Endothelial cell of umbilical vein (primary cell): ENCODE measurements around the gene CFAP20DC. TPM values are rescaled to one million over a fixed set of nuclear protein-coding genes. Genes with fewer than 3 reads are reported as not detected.

Experiments used
- BruUV-seq: library from RNA; stranded (reverse); fragments of 400-500 nt; replicated peaks from 2 replicates; lab custom pipeline; 2021; lab: Mats Ljungman, UMichigan
- CTCF ChIA-PET: fragments of 300-600, 350-600 bp; sonication (Branson Sonifier 250); formaldehyde crosslinking; loops from one replicate; lab custom pipeline; 2021; ENCODE audit warnings: antibody characterized with exemption, inconsistent platforms; lab: Charles Lee
- POLR2A ChIA-PET: fragments of 300-600, 350-600 bp; sonication (Branson Sonifier 250); formaldehyde crosslinking; loops from one replicate; lab custom pipeline; 2021; ENCODE audit warnings: antibody characterized with exemption, inconsistent platforms; lab: Charles Lee
- DNase-seq: peaks from one replicate; pipeline ENCODE4 v3.0.0-alpha.2; 2011; ENCODE audit warnings: low read depth, low spot score
- FAIRE-seq: peaks from 2 replicates; lab custom pipeline; 2011; peaks lifted over from hg19 to GRCh38; lab: Jason Lieb, UNC
- H2AFZ ChIP-seq: 2 replicates; pipeline ENCODE4 v1.6.0; 2012; ENCODE audit warnings: low read depth, low read length, control low read depth, inconsistent platforms
- H3K27ac ChIP-seq: 2 replicates; pipeline ENCODE4 v1.5.1; 2011; ENCODE audit warnings: low read depth, mild to moderate bottlenecking, control low read depth, low read length, moderate library complexity; ENCODE audit not compliant: insufficient read depth
- H3K27me3 ChIP-seq, 2 experiments: 2 replicates each; pipeline versions ENCODE4 v1.6.0 to v1.6.1; 2011; ENCODE audit warnings: low read length in 2 of 2, mixed read lengths in 1 of 2; ENCODE audit not compliant: control insufficient read depth in 2 of 2, insufficient read depth in 2 of 2
- H3K36me3 ChIP-seq, 2 experiments: 2 replicates in 1 of 2; 3 replicates in 1 of 2; pipeline ENCODE4 v1.5.1; 2011; ENCODE audit warnings: low read length in 2 of 2, mild to moderate bottlenecking in 1 of 2, moderate library complexity in 1 of 2; ENCODE audit not compliant: control insufficient read depth in 2 of 2, insufficient read depth in 2 of 2; ENCODE audit errors: extremely low read depth in 1 of 2
- H3K4me1 ChIP-seq: 3 replicates; pipeline ENCODE4 v1.5.1; 2011; ENCODE audit warnings: mild to moderate bottlenecking, low read length; ENCODE audit not compliant: control insufficient read depth, insufficient read depth; ENCODE audit errors: extremely low read depth
- H3K4me2 ChIP-seq: 2 replicates; pipeline ENCODE4 v1.6.1; 2011; ENCODE audit warnings: low read length, control low read depth, mixed read lengths; ENCODE audit not compliant: insufficient read depth
- H3K4me3 ChIP-seq, 3 experiments: fragments of 200-600 bp in 1 of 3; sonication (generic), shearing (Covaris generic) in 1 of 3; replicated peaks in 1 of 3; 2 replicates each; pipeline ENCODE4 v1.5.1; 2011 to 2016; ENCODE audit warnings: control low read depth in 3 of 3, low read length in 3 of 3, mild to moderate bottlenecking in 2 of 3, inconsistent platforms in 1 of 3, low read depth in 1 of 3, moderate library complexity in 1 of 3; ENCODE audit not compliant: insufficient read depth in 1 of 3
- H3K79me2 ChIP-seq: 2 replicates; pipeline ENCODE4 v1.6.0; 2012; ENCODE audit warnings: low read length, inconsistent platforms; ENCODE audit not compliant: control insufficient read depth, insufficient read depth
- H3K9ac ChIP-seq: replicated peaks from 2 replicates; pipeline ENCODE3; 2011; ENCODE audit warnings: low read length, control low read depth; ENCODE audit not compliant: insufficient read depth; ENCODE audit errors: extremely low read depth
- H3K9me1 ChIP-seq: replicated peaks from 3 replicates; pipeline ENCODE4 v1.6.0; 2011; ENCODE audit warnings: mild to moderate bottlenecking, low read length; ENCODE audit not compliant: control insufficient read depth, insufficient read depth; ENCODE audit errors: extremely low read depth
- H3K9me3 ChIP-seq: replicated peaks from 2 replicates; pipeline ENCODE4 v1.5.1; 2012; ENCODE audit warnings: low read length, inconsistent platforms; ENCODE audit not compliant: control insufficient read depth, insufficient read depth
- H4K20me1 ChIP-seq: replicated peaks from 2 replicates; pipeline ENCODE3; 2011; ENCODE audit warnings: mild to moderate bottlenecking, low read length; ENCODE audit not compliant: control insufficient read depth, insufficient read depth; ENCODE audit errors: extremely low read depth
- EZH2 ChIP-seq: IDR thresholded peaks from 2 replicates; pipeline ENCODE4 v1.6.1; 2012; ENCODE audit warnings: borderline replicate concordance, low read depth, mild to moderate bottlenecking, moderate library complexity, low read length, inconsistent platforms; ENCODE audit not compliant: severe bottlenecking
- FOS ChIP-seq: IDR thresholded peaks from 2 replicates; pipeline ENCODE4 v1.6.1; 2011; ENCODE audit warnings: mild to moderate bottlenecking, low read length, moderate library complexity, borderline replicate concordance; ENCODE audit not compliant: insufficient read depth
- GATA2 ChIP-seq: IDR thresholded peaks from 2 replicates; pipeline ENCODE4 v1.7.0; 2011; ENCODE audit warnings: low read depth, mild to moderate bottlenecking, moderate library complexity, mixed read lengths, low read length; ENCODE audit not compliant: insufficient read length, insufficient read depth
- JUN ChIP-seq: IDR thresholded peaks from 2 replicates; pipeline ENCODE4 v1.6.1; 2011; ENCODE audit warnings: borderline replicate concordance, low read depth; ENCODE audit not compliant: insufficient read length, insufficient read depth
- MYC ChIP-seq: IDR thresholded peaks from one replicate; pipeline ENCODE4 v1.6.1; 2011; ENCODE audit warnings: mild to moderate bottlenecking, low read depth, low read length
- POLR2A ChIP-seq: IDR thresholded peaks from 2 replicates; pipeline ENCODE4 v1.6.1; 2012; ENCODE audit warnings: low read depth, mild to moderate bottlenecking, control low read depth, low read length
- POLR2AphosphoS5 ChIP-seq: IDR thresholded peaks from 2 replicates; pipeline ENCODE4 v1.6.1; 2012; ENCODE audit warnings: low read depth, mild to moderate bottlenecking, control low read depth, low read length, moderate library complexity; ENCODE audit not compliant: insufficient read depth
- dilution Hi-C: fragments of 300-500 bp; cut with MboI; formaldehyde crosslinking; loops from one replicate; pipeline ENCODE4 v1.15.0; 2019; ENCODE audit warnings: low sequenced_read_pairs; ENCODE audit not compliant: extremely low pct_ligation_motif_present
- intact Hi-C: fragments of 100-400 bp; cut with micrococcal nuclease; formaldehyde crosslinking; loops from one replicate; pipeline ENCODE4 v1.10.0; 2022
- polyA plus RNA-seq, 4 experiments: library from polyadenylated mRNA; depleted of rRNA in 3 of 4; stranded (reverse) in 3 of 4; unstranded in 1 of 4; fragments of >200 nt; gene quantifications; 2 replicates each; pipeline versions ENCODE4 v1.2.1 to v1.2.3, GENCODE V29; 2011 to 2012; ENCODE audit warnings: missing spikeins in 1 of 4
- total RNA-seq: library from RNA; stranded (reverse); gene quantifications from 2 replicates; pipeline ENCODE4 v1.2.3, GENCODE V29; 2021
- TF ChIP-seq, protein P1 (sequence below): IDR thresholded peaks from 2 replicates; pipeline ENCODE4 v1.6.1; 2011; ENCODE audit not compliant: insufficient read depth, insufficient read length
- TF ChIP-seq, protein P2 (sequence below), 2 donors: IDR thresholded peaks; 1 replicate in 1 of 2; 2 replicates in 1 of 2; pipeline ENCODE4 v1.5.1; 2011; ENCODE audit warnings: low read length in 2 of 2, mild to moderate bottlenecking in 2 of 2, moderate library complexity in 2 of 2, control low read depth in 1 of 2, inconsistent platforms in 1 of 2, low read depth in 1 of 2; ENCODE audit not compliant: insufficient read depth in 1 of 2; ENCODE audit errors: extremely low read depth in 1 of 2

The CFAP20DC gene
- total and polyA plus RNA-seq, 2 donors (not counting 3 experiments of a cell fraction or from before 2014, with no cell fraction given), result 0.92 to 2.1 TPM

- Histone ChIP-seq H3K79me2 (no peaks in the 10 kb centered on the region), H3K9me3 (no peaks in the 10 kb centered on the region), H3K4me2 (no peak overlapping the region), H3K27ac (no peak overlapping the region), H3K4me1 (no peaks in the 10 kb centered on the region), H4K20me1 (no peaks in the 10 kb centered on the region), H3K4me3 (no peak overlapping the region), H3K9me1 (no peaks in the 10 kb centered on the region), H3K36me3 (no peaks in the 10 kb centered on the region), H2AFZ (no peak overlapping the region), H3K27me3 (no peaks in the 10 kb centered on the region), H3K9ac (no peak overlapping the region)
- no peak for TF ChIP-seq POLR2AphosphoS5
- no peak for TF ChIP-seq EZH2
- TF ChIP-seq POLR2A, result no peak
- TF ChIP-seq, protein P1, sequence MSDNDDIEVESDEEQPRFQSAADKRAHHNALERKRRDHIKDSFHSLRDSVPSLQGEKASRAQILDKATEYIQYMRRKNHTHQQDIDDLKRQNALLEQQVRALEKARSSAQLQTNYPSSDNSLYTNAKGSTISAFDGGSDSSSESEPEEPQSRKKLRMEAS, result no peak
- no peak for TF ChIP-seq JUN
- TF ChIP-seq FOS, result no peak
- TF ChIP-seq, protein P2, sequence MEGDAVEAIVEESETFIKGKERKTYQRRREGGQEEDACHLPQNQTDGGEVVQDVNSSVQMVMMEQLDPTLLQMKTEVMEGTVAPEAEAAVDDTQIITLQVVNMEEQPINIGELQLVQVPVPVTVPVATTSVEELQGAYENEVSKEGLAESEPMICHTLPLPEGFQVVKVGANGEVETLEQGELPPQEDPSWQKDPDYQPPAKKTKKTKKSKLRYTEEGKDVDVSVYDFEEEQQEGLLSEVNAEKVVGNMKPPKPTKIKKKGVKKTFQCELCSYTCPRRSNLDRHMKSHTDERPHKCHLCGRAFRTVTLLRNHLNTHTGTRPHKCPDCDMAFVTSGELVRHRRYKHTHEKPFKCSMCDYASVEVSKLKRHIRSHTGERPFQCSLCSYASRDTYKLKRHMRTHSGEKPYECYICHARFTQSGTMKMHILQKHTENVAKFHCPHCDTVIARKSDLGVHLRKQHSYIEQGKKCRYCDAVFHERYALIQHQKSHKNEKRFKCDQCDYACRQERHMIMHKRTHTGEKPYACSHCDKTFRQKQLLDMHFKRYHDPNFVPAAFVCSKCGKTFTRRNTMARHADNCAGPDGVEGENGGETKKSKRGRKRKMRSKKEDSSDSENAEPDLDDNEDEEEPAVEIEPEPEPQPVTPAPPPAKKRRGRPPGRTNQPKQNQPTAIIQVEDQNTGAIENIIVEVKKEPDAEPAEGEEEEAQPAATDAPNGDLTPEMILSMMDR (IDR thresholded peaks at IDR 0.05; ENCODE audit: extremely low read depth in 1 of 2, insufficient read depth in 1 of 2, low read depth in 1 of 2, low read length in 2 of 2), result no peak
- no peak for TF ChIP-seq MYC
- no peak for TF ChIP-seq GATA2
- FAIRE-seq, result no peak
- ChIA-PET POLR2A (no interaction called here), CTCF (interaction anchor here (1.3 to 1.9 kb wide), 5 partner anchors 10 to 163 kb away, joined by 3 to 9 read pairs (median 6); no protein-coding TSS in a partner anchor)
- no TSS peak for BruUV-seq
- intact Hi-C loops (loop anchor here (10.0 kb wide), 1 partner anchor 323 kb away; the partner anchor contains the start of gene CFAP20DC), dilution Hi-C loops (no loop called here)
- DNase-seq, result no peak
These were observed 318.2 kb downstream of the CFAP20DC start for GRCh38 chr3:58731673-58732072.
